NCI-H128 (cell line): ENCODE measurements around the gene CIB4.

ENCODE experiments used
- DNase-seq: peaks from one replicate; lab custom pipeline; 2025; ENCODE audit not compliant: unreplicated experiment; lab: John Stamatoyannopoulos, UW

CIB4 gene

GRCh38 chr2:26644188-26644835 lies 3.1 kb upstream of the CIB4 start:
- DNase-seq = no peak

GRCh38 chr2:26642429-26642828 lies 1.3 kb upstream of the CIB4 start:
- DNase-seq = no peak

- DNase-seq = no peak
These were observed 828 bp downstream of the CIB4 start for GRCh38 chr2:26640331-26640745.

- no peak for DNase-seq
These were observed 1.4 kb downstream of the CIB4 start for GRCh38 chr2:26639685-26640243.

- no peak for DNase-seq
These were observed 3.3 kb downstream of the CIB4 start for GRCh38 chr2:26637811-26638310.

GRCh38 chr2:26636935-26637334 lies 4.2 kb downstream of the CIB4 start:
- DNase-seq = no peak

- no peak for DNase-seq
These were observed 5.8 kb downstream of the CIB4 start for GRCh38 chr2:26635401-26635800.

- DNase-seq = no peak
These were observed 6.4 kb downstream of the CIB4 start for GRCh38 chr2:26634636-26635230.

- DNase-seq = no peak
These were observed 7.1 kb downstream of the CIB4 start for GRCh38 chr2:26633993-26634595.

- DNase-seq = no peak
These were observed 7.7 kb downstream of the CIB4 start for GRCh38 chr2:26633351-26633945.

GRCh38 chr2:26632624-26633185 lies 8.5 kb downstream of the CIB4 start:
- no peak for DNase-seq

- no peak for DNase-seq
These were observed 9.6 kb downstream of the CIB4 start for GRCh38 chr2:26631401-26632170.

- DNase-seq = no peak
These were observed 10.4 kb downstream of the CIB4 start for GRCh38 chr2:26630669-26631360.

- DNase-seq = no peak
These were observed 10.9 kb downstream of the CIB4 start for GRCh38 chr2:26630235-26630634.

- DNase-seq = no peak
These were observed 11.4 kb downstream of the CIB4 start for GRCh38 chr2:26629751-26630150.

GRCh38 chr2:26629346-26629630 lies 11.9 kb downstream of the CIB4 start:
- no peak for DNase-seq

- no peak for DNase-seq
These were observed 12.4 kb downstream of the CIB4 start for GRCh38 chr2:26628561-26629345.

GRCh38 chr2:26627350-26628105 lies 13.6 kb downstream of the CIB4 start:
- no peak for DNase-seq

- DNase-seq = no peak
These were observed 14.6 kb downstream of the CIB4 start for GRCh38 chr2:26626606-26627005.
